Large intestine (tissue), 3 donors: ENCODE data around the gene SYNPO. TPM values are rescaled to one million over a fixed set of nuclear protein-coding genes. Genes with fewer than 3 reads are reported as not detected.
A peak's percentile ranks its signal among the peaks of the same experiment; 100 is the strongest.

Source experiments
- DNase-seq, 2 donors: peaks; one replicate each; pipeline versions ENCODE4 v3.0.0 to v3.0.0-alpha.2; 2013
- H3K27ac ChIP-seq: one replicate; pipeline ENCODE4 v1.5.1; 2013; ENCODE audit warnings: low read length
- H3K27me3 ChIP-seq: 2 replicates; pipeline ENCODE4 v1.6.1; 2013; ENCODE audit warnings: low read length; ENCODE audit not compliant: control insufficient read depth, insufficient read depth
- H3K36me3 ChIP-seq: 2 replicates; pipeline ENCODE4 v1.6.1; 2013; ENCODE audit warnings: low read length; ENCODE audit not compliant: control insufficient read depth, insufficient read depth
- H3K4me1 ChIP-seq: one replicate; pipeline ENCODE4 v1.6.1; 2013; ENCODE audit warnings: low read length; ENCODE audit not compliant: control insufficient read depth, insufficient read depth
- H3K4me3 ChIP-seq: one replicate; pipeline ENCODE4 v1.5.1; 2013; ENCODE audit warnings: low read length
- H3K9me3 ChIP-seq: one replicate; pipeline ENCODE4 v1.6.1; 2013; ENCODE audit warnings: mild to moderate bottlenecking, low read depth, low read length, moderate library complexity; ENCODE audit not compliant: control insufficient read depth
- WGBS: methylation state at CpG from one replicate; pipeline ENCODE4 v1.1.5; 2013; ENCODE audit warnings: low lambda C conversion rate; ENCODE audit not compliant: insufficient coverage; 5-methylcytosine and 5-hydroxymethylcytosine counted together
- polyA plus RNA-seq: library from polyadenylated mRNA; unstranded; fragments of 120-200 nt; gene quantifications from one replicate; pipeline ENCODE4 v1.2.1, GENCODE V29; 2013

SYNPO gene
- polyA plus RNA-seq, 1 donor, result 46.7 TPM

DNA sequence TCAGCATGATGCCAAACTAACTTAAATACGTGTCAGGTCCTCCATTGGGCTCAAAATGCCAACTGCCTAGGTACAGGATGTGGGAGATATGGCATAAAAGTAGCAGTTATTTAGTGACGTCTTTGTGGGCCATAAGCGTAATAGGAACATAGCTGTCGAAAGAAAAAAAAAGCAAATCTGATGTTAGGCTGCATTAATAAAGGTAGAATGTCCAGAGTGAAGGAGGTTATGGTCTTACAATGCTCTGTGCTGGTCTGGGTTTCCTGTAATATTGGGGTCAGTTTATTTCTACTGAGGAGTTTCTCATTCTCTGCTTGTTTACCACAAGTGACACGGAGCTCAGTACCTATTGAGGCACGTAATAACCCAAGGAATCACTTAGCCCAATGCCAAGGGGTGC, 33.4 kb upstream of the SYNPO start:
- DNase-seq, result no peak
- H3K36me3 ChIP-seq, result peaks cover 19% of the 10 kb centered on the region
- peaks cover 34% of the 10 kb centered on the region for H3K4me1 ChIP-seq
- H3K27ac ChIP-seq, result no peak overlapping the region
- H3K9me3 ChIP-seq, result no peaks in the 10 kb centered on the region
- no peaks in the 10 kb centered on the region for H3K27me3 ChIP-seq
- 100% methylated on average over 3 of the region's 6 CpGs for WGBS
- no peak overlapping the region for H3K4me3 ChIP-seq

DNA sequence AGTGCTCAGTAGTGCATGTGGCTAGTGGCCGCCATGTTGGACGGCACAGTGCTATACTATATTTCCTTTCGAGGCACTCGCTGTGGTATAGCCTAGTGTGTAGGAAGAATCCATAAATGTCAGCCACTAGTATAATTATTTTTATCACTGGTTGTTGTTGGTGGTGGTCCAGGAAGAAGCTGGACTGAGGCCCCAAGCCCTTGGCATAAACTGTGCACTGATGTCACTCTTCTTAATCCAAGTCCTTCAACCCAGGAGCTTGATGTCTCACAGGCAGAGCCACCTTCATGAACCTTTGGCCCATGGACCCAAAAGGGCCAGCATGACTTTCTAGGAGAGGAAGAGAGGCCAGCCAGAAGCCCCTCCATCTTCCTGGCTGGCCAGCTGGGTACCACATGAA, 32.5 kb upstream of the SYNPO start:
- WGBS, result no CpG with 5 or more reads among the region's 4 CpGs
- Histone ChIP-seq H3K27me3 (no peaks in the 10 kb centered on the region), H3K4me3 (no peak overlapping the region), H3K4me1 (peaks cover 43% of the 10 kb centered on the region), H3K36me3 (peaks cover 16% of the 10 kb centered on the region), H3K9me3 (no peaks in the 10 kb centered on the region), H3K27ac (no peak overlapping the region)
- DNase-seq, result no peak

DNA sequence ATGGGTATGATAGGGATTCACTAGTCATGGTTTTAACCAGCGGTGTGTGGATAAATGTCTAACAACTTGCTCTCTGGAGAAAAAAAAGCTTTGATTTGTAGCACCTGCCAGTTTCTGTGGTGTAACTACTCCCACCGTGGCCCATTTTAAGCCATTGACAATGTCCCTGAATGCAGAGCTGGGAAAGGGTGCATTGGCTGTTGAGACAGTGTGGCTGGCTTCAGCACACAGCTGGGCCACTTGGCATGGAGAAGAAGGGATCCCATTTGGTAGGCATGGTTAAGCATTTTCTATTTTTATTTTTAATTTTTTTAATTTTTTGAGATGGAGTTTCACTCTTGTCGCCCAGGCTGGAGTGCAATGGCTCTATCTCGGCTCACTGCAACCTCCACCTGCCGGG, 31.5 kb upstream of the SYNPO start:
- no peak for DNase-seq
- peaks cover 14% of the 10 kb centered on the region for H3K36me3 ChIP-seq
- H3K27ac ChIP-seq, result no peak overlapping the region

DNA sequence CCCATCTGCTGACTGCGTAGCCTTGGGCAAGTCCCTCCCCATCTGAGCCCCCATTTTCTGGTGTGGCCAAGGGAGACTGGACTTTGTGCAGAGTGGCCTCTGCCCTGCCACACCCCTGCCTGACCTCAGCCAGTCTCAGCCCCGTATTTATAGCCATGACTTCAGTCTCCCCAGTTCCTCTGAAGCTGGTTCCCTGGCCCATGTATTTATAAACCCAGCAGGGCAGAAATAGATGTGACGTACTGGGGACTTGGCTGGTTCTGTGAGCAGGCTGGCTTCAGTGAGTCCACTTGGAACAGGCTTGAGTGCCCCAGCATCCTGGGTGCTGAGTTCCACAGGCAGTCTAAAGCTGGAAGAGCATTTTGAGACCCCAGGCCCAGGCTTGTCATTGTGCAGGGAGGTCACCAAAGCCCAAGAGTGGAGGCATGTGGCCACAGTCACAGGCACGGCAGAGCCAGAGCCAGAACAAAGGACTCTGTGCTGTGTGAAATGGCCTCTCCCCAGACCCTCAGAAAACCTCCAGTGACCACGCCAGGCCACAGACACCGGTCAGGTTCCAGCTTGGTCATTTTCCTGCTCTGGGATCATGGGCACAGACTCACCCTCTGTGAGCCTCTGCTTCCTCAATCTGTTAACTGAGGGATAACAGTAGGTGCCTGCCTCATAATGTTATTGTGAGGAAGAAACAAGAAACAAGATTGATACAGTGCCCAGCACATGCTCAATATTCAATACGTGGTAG, 30.4 kb upstream of the SYNPO start:
- H3K36me3 ChIP-seq, result peaks cover 14% of the 10 kb centered on the region
- no peaks in the 10 kb centered on the region for H3K27me3 ChIP-seq
- 60% methylated on average over 1 of the region's 7 CpGs for WGBS
- DNase-seq, result peak; percentile 87 to 93
- no peak overlapping the region for H3K4me3 ChIP-seq
- H3K9me3 ChIP-seq, result no peaks in the 10 kb centered on the region
- H3K27ac ChIP-seq, result peak overlapping the region; percentile 88
- H3K4me1 ChIP-seq, result peaks cover 61% of the 10 kb centered on the region

More for the DNA sequence above, 31.5 kb upstream of the SYNPO start:
- H3K9me3 ChIP-seq, result no peaks in the 10 kb centered on the region
- H3K27me3 ChIP-seq, result no peaks in the 10 kb centered on the region
- whole genome bisulfite sequencing, result 87% methylated on average over 2 of the region's 5 CpGs
- no peak overlapping the region for H3K4me3 ChIP-seq
- H3K4me1 ChIP-seq, result peaks cover 53% of the 10 kb centered on the region

DNA sequence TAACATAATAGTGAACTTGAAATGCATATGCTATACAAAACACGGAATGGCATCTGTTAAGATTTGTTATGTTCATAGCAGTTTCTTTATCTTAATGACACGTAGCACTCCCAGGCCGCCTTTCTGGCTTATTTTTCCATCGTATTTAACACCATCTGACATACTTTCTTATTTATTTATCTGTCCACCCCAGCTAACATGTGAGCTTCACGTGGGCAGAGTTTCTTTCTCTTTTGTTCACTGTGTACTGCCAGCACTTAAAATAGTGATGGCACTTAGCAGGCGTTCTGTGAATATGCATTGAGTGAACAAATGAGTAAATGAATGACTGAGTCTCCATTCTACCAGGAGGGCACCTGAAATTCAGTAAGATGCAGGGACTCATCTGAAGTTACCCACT, 29.4 kb upstream of the SYNPO start:
- peaks cover 15% of the 10 kb centered on the region for H3K36me3 ChIP-seq
- 83% methylated on average over 1 of the region's 6 CpGs for WGBS
- DNase-seq, result peak in 1 of 2 donors; percentile 48
- H3K4me1 ChIP-seq, result peaks cover 66% of the 10 kb centered on the region
- no peaks in the 10 kb centered on the region for H3K27me3 ChIP-seq
- no peak overlapping the region for H3K4me3 ChIP-seq
- peak overlapping the region; percentile 88 for H3K27ac ChIP-seq
- H3K9me3 ChIP-seq, result no peaks in the 10 kb centered on the region

DNA sequence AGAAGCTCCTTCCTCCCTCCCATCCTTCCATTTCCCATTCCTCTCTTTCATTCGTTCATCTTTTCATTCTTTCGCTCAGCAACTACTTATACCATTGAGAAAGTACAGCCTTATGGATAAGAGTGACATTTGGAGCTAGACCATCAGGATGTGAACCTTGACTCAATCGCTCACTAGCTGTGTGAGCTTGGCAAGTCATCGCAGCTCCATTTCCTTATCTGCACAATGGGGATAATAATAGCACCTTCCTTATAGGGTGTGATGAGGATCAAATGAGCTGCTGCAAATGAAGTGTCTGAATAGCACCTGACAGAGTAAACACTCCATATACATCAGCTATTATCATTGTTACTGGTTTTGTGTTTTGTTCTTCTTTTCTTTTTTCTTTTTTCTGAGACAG, 28.1 kb upstream of the SYNPO start:
- Histone ChIP-seq H3K4me1 (peaks cover 72% of the 10 kb centered on the region), H3K4me3 (no peak overlapping the region), H3K27ac (peak overlapping the region; percentile 37), H3K9me3 (no peaks in the 10 kb centered on the region), H3K36me3 (peaks cover 15% of the 10 kb centered on the region), H3K27me3 (no peaks in the 10 kb centered on the region)
- DNase-seq, result peak in 1 of 2 donors; percentile 73
- 75% methylated on average over 1 of the region's 4 CpGs for WGBS

DNA sequence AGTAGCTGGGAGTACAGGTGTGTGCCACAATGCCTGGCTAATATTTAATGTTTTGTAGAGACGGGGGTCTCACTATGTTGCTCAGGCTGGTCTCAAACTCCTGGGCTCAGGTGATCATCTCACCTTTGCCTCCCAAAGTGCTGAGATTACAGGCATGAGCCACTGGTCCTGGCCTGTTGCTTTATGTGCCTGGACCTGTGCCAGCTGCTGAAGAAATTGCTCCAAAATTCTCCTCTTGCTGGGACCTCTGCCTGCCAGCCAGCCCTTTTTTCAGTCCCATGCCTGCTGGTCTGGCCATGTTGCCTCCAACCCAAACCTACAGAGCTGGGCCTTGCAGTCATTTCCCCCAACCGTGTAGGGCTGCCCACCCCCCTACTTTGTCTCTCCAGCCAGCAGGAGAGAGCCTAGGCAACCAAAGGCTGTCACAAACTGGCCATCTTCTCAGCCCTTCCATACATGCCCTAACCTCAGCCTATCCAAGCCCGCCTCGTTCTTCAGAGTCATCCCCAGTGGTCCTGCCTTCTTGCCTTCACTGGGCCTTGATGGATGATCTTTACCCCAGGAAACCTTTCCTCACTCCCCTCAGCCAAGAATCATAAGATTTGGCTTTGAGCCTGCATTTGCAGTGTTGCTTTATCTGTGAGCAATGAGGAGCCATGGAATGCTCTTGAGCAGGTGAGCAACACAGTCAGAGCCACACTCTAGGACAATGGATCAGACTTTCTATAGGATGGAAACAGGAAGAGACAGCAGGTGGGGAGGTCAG, 27.4 kb upstream of the SYNPO start:
- 100% methylated on average over 2 of the region's 4 CpGs for WGBS
- Histone ChIP-seq H3K27ac (peak overlapping the region; percentile 37), H3K36me3 (peaks cover 18% of the 10 kb centered on the region), H3K4me1 (peaks cover 72% of the 10 kb centered on the region), H3K4me3 (no peak overlapping the region), H3K9me3 (no peaks in the 10 kb centered on the region), H3K27me3 (no peaks in the 10 kb centered on the region)
- no peak for DNase-seq

DNA sequence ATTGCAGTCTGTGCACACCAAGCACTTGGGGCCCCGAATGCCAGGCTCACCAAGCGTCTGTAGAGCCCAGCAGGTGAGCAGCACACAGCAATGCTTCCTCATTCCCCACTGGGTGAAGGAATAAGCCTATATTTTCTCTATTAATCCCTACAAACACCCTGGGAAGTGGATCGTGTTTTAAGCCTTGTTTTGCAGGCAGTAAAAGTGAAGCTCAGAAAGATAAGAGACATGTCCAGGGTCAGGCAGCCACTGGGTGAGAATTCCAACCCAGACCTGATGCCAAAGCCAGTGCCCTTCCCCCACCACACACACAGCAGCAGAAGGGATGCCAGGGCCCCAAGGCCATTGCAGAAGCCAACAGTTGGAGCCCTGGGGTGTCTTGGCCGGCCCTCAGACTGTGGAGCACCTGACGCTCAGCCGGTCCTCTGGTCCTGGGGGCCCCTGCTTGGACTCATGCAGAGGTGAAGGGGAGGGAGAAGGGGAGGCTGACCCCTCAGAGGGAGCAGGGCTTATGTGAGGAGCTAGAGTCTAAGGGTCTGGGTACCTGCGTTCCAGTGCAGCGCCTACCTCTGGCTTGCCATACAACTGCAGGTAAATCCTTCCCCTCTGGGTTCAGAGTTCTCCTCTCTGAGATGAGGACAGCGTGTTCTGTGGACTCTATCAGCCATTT, 26.3 kb upstream of the SYNPO start:
- Histone ChIP-seq H3K9me3 (no peaks in the 10 kb centered on the region), H3K4me1 (peaks cover 72% of the 10 kb centered on the region), H3K4me3 (no peak overlapping the region), H3K27ac (no peak overlapping the region), H3K36me3 (peaks cover 28% of the 10 kb centered on the region), H3K27me3 (no peaks in the 10 kb centered on the region)
- DNase-seq, result no peak
- WGBS, result no CpG with 5 or more reads among the region's 9 CpGs

DNA sequence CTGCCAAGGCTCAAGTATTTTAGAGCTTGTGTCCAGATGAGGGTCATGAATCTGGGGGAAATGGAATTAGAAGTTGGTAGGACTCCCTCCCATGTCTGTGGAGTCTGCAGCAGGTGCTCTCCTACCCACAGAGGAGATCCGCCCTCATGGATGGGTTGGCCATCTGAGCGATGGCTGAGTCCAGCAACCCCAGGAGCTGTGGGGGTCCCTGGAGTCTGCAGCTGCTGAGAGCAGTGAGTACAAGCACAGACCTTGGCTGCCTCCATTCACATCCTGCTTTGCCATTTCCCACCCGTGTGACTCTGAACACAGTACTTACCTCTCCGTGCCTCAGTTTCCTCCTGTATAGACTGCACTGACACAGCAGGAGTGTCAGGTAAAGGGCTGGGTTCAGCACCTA, 25.8 kb upstream of the SYNPO start:
- peaks cover 69% of the 10 kb centered on the region for H3K4me1 ChIP-seq
- no peak for DNase-seq
- peaks cover 34% of the 10 kb centered on the region for H3K36me3 ChIP-seq
- H3K27ac ChIP-seq, result no peak overlapping the region
- H3K27me3 ChIP-seq, result no peaks in the 10 kb centered on the region
- no peak overlapping the region for H3K4me3 ChIP-seq
- WGBS, result no CpG with 5 or more reads among the region's 4 CpGs
- H3K9me3 ChIP-seq, result no peaks in the 10 kb centered on the region

DNA sequence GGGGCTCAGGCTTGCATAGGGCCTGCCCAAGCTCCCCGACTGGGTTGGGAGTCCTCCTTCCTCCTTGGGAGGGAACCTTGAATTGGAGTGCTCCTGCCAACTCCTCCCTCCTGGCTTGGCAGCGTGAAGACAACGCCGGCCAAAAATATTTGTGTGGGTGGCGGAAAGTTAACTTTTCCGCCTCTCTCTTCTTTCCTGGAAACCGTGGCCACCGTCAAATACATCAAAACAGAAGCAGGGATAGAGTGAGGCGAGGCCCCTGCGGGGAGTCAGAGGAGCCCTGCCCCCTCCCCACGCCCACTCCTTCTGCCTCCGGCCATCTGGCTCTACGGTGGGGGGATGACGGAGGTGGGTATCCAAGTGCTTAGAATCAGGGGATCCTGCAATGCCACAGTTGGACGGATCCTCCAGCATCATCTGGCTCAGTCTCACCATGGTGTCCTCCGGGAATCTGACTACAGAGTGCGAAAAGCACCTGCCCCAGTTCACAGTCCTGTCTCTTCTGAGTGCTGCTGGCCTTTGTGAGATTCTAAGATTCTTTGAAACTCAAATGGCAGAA, 25.2 kb upstream of the SYNPO start:
- no CpG with 5 or more reads among the region's 17 CpGs for WGBS

More for the DNA sequence above, 25.2 kb upstream of the SYNPO start:
- no peaks in the 10 kb centered on the region for H3K27me3 ChIP-seq
- no peaks in the 10 kb centered on the region for H3K9me3 ChIP-seq
- H3K27ac ChIP-seq, result no peak overlapping the region
- H3K4me1 ChIP-seq, result peaks cover 63% of the 10 kb centered on the region
- DNase-seq, result no peak
- H3K4me3 ChIP-seq, result no peak overlapping the region
- peaks cover 37% of the 10 kb centered on the region for H3K36me3 ChIP-seq
